ENCODE results near the gene CRTAC1. TPM values are rescaled to one million over a fixed set of nuclear protein-coding genes. Genes with fewer than 3 reads are reported as not detected.

Gene CRTAC1
- total and polyA plus RNA-seq, 12 donors = 0.22 to 12.4 (median 1.4) TPM

- intact Hi-C loops (cut with DNase I) = loop anchor here in 2 of 10 donors (10.0 kb wide), 2 partner anchors 66 to 96 kb away; no protein-coding TSS in a partner anchor
- peaks cover 0 to 37% (median 14%) of the 10 kb centered on the region in 7 donors for H3K27me3 ChIP-seq
- DNase-seq = no peak
These were observed 169.2 kb downstream of the CRTAC1 start for GRCh38 chr10:97861097-97861750.

GRCh38 chr10:97858001-97858439 lies 172.4 kb downstream of the CRTAC1 start:
- ATAC-seq (no peak), DNase-seq (no peak)
- WGBS, 2 donors = 34 to 49% methylated on average over 1 of the region's 1 CpG
- Histone ChIP-seq H3K27ac (no peak overlapping the region), H3K4me1 (peaks cover 0 to 9% (median 0%) of the 10 kb centered on the region in 9 donors), H3K36me3 (no peaks in the 10 kb centered on the region), H3K4me3 (no peak overlapping the region), H3K27me3 (peaks cover 0 to 38% (median 16%) of the 10 kb centered on the region in 7 donors), H3K9me3 (no peaks in the 10 kb centered on the region)
- intact Hi-C loops (cut with DNase I) = no loop called here
- TF ChIP-seq CTCF (IDR thresholded peaks at IDR 0.05) = no peak

More at GRCh38 chr10:97861097-97861750, 169.2 kb downstream of the CRTAC1 start:
- TF ChIP-seq CTCF (IDR thresholded peaks at IDR 0.05) = no peak
- Histone ChIP-seq H3K36me3 (no peaks in the 10 kb centered on the region), H3K4me1 (peaks cover 0 to 9% (median 0%) of the 10 kb centered on the region in 9 donors), H3K27ac (no peak overlapping the region), H3K9me3 (no peaks in the 10 kb centered on the region), H3K4me3 (no peak overlapping the region)
- WGBS, 2 donors = 68 to 76% methylated on average over 3 of the region's 3 CpGs
- ATAC-seq = peak in 3 of 8 donors; percentile 53 to 64 (median 57)

GRCh38 chr10:97854743-97855142 lies 175.7 kb downstream of the CRTAC1 start:
- no peak for TF ChIP-seq CTCF (IDR thresholded peaks at IDR 0.05)
- H3K4me3 ChIP-seq = no peak overlapping the region
- ATAC-seq (no peak), DNase-seq (no peak)
- H3K27ac ChIP-seq = no peak overlapping the region
- H3K9me3 ChIP-seq = no peaks in the 10 kb centered on the region
- intact Hi-C loops (cut with DNase I) = no loop called here
- no peaks in the 10 kb centered on the region for H3K36me3 ChIP-seq
- peaks cover 4 to 61% (median 37%) of the 10 kb centered on the region in 7 donors for H3K27me3 ChIP-seq
- H3K4me1 ChIP-seq = peaks cover 0 to 17% (median 5%) of the 10 kb centered on the region in 9 donors
- 87 to 90% methylated on average over 3 of the region's 3 CpGs for WGBS, 2 donors

- no peak for TF ChIP-seq CTCF (IDR thresholded peaks at IDR 0.05)
- Histone ChIP-seq H3K27me3 (peaks cover 4 to 64% (median 37%) of the 10 kb centered on the region in 7 donors), H3K4me1 (peaks cover 0 to 12% (median 5%) of the 10 kb centered on the region in 9 donors), H3K36me3 (no peaks in the 10 kb centered on the region), H3K9me3 (no peaks in the 10 kb centered on the region), H3K27ac (no peak overlapping the region), H3K4me3 (no peak overlapping the region)
- intact Hi-C loops (cut with DNase I) = no loop called here
- DNase-seq (no peak), ATAC-seq (no peak)
- WGBS, 2 donors = 71 to 80% methylated on average over 4 of the region's 4 CpGs
These were observed 177.5 kb downstream of the CRTAC1 start for GRCh38 chr10:97852840-97853405.
